Activated T-cell treated with anti-CD3 and anti-CD28 coated beads for 4 hours (primary cell): ENCODE results near the gene SNAPC2.
"Not testable (repeated sequence)": the region's sequence is repeated elsewhere in the genome, so short reads cannot be mapped to it uniquely, and the experiment has no call there.

Source experiments
- DNase-seq: peaks from one replicate; pipeline ENCODE4 v3.0.0-alpha.2; 2020

SNAPC2 gene

DNA sequence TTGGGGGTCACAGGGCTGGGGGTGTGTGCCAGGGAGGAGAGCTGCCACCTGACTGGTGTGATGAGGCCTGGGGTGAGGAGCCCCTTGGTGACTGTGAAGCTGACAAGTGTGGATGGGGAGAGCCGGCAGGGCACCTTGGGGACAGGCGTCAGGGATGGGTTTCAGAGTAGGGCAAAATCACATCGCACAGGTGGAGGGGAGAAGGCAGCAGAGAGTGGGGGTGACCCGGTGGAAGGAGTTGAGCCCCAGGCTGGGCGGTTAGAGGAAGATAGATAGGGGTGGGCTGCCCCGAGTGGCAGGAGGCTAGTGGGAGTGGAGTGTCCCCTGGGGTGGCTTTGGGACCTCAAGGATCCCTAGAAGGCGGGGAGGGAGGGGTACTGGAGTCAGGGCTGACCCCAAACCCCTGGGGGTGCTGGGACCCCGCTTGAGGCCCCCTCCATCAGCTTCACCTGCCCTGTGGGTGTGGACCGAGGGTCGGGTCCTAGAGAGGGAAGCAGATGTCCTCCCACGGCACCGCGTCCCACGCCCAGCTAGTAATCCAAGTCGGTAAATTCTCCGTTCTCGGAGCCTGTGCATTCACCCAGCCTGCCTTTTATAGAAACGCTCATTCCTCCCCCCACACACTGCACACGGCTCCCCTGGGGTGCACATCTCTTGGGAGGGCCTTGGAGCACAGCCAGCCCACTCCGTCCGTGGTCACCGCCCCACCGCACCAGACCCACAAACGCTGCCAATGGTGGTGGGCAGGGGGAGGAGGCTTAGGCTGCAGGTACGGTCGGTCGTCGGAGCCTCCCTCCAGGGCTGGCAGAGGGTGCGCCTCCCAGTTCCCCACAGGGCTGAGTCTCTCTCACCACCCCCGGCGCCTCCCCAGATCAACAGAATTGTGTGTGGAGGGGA lies 3.4 kb downstream of the SNAPC2 start:
- DNase-seq = no peak

GRCh38 chr19:7924241-7924640 lies 4.1 kb downstream of the SNAPC2 start:
- DNase-seq = no peak

- no peak for DNase-seq
These were observed 4.6 kb downstream of the SNAPC2 start for GRCh38 chr19:7924651-7925170.

- peak; percentile 70 for DNase-seq
These were observed 5.2 kb downstream of the SNAPC2 start for GRCh38 chr19:7925171-7925851.

- DNase-seq = peak; percentile 84
These were observed 6.0 kb downstream of the SNAPC2 start, which contains the start of gene CTXN1 for GRCh38 chr19:7926021-7926726. Gene CTXN1, minus strand, starts transcription at chr19:7926135. Its CDS starts 597 bp downstream, at chr19:7925538.

GRCh38 chr19:7926727-7927604 lies 6.8 kb downstream of the SNAPC2 start:
- no peak for DNase-seq

GRCh38 chr19:7927605-7928333 lies 7.6 kb downstream of the SNAPC2 start:
- DNase-seq = no peak

- no peak for DNase-seq
These were observed 8.2 kb downstream of the SNAPC2 start for GRCh38 chr19:7928334-7928706.

GRCh38 chr19:7928741-7929701 lies 8.9 kb downstream of the SNAPC2 start:
- DNase-seq = no peak

GRCh38 chr19:7930030-7930429 lies 9.9 kb downstream of the SNAPC2 start:
- DNase-seq = not testable (repeated sequence)

DNA sequence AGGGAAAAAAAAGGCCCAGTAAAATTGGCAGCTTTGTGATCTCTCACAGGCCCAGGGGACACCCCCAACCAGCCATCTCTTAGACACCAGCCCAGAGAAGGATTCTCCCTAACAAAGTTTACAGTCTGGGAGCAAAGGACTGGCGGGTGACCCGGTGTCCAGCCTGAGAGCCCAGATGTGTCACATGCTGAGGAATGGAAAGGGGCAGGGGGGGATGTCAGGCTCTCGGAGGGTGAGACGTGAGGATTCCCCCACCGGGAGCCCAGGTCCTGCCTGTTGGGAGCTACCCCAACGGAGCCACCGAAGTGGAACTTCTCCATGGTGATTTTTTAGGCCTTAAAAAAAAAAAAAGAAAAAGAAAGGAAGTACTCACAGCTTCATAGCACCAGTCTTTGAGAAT lies 10.6 kb downstream of the SNAPC2 start:
- DNase-seq = no peak

GRCh38 chr19:7931221-7932061 lies 11.3 kb downstream of the SNAPC2 start:
- DNase-seq = no peak

DNA sequence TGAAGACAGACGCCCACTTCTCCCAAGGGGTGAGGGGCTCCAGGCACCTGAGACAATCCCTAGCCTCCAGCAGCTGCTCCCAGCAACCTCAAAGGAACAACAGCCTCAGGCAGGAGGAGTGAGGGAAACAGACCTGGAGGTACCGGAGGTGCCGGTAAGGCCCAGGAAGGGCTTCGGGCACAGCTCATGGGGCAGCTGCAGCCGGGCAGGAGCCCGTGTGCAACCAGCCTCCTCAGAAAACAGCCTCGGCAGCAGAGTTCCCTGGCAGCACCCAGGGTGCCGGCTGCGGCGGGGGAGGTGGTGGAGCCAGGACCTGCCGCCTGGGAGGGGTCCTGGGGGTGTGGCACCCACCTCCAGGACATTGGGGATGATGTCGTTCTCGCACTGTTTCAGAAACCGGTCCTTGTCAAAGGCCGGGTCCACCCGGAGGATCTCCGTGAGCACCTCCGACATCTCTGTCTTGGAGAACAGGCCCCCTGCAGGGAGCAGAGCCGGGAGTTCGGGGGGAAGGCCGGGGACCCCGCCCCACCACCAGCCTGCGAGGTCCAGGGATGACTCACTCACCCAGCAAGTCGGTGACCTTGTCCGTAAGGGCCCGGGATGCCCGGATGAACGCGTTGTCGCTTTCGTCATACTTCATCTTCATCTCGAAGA lies 12.3 kb downstream of the SNAPC2 start:
- DNase-seq = no peak

GRCh38 chr19:7932930-7933300 lies 12.8 kb downstream of the SNAPC2 start:
- no peak for DNase-seq

DNA sequence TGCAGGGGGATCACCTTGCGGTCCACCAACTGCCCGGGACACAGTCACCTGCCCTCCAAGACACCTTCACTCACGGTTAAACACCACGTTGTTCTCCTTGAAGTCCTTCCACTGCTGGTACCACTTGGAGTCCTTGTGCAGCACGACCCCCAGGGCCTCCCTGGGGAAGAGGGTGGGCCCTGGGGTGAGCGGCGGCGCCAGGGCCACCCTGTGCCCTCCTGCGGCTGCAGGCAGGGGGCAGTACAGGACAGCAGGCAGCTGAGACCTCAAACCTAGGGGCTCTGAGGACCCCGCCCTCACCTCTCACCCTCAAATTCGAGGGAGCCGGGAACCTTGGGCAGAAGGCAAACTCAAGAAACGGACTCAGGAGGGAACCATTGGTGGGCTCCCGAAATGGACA lies 13.3 kb downstream of the SNAPC2 start:
- no peak for DNase-seq

GRCh38 chr19:7933828-7934725 lies 13.9 kb downstream of the SNAPC2 start:
- no peak for DNase-seq

- no peak for DNase-seq
These were observed 14.6 kb downstream of the SNAPC2 start for GRCh38 chr19:7934766-7935165.

GRCh38 chr19:7940841-7941240 lies 20.7 kb downstream of the SNAPC2 start:
- DNase-seq = no peak
